ENCODE results near the gene CLDN18. TPM values are rescaled to one million over a fixed set of nuclear protein-coding genes. Genes with fewer than 3 reads are reported as not detected.

CLDN18 gene
- total RNA-seq, 1 donor from 2014 or later, result not detected

- H3K4me3 Mint-ChIP-seq (ENCODE audit: unreplicated experiment), result no peak overlapping the region
- H3K4me1 Mint-ChIP-seq (ENCODE audit: unreplicated experiment), result no peaks in the 10 kb centered on the region
- no peaks in the 10 kb centered on the region for H3K9me3 Mint-ChIP-seq (ENCODE audit: unreplicated experiment)
- no peaks in the 10 kb centered on the region for H3K27me3 Mint-ChIP-seq (ENCODE audit: unreplicated experiment)
- peaks cover 27% of the 10 kb centered on the region for H3K36me3 Mint-ChIP-seq (ENCODE audit: unreplicated experiment)
- TF ChIP-seq CTCF (IDR thresholded peaks at IDR 0.05), result no peak
- no peak overlapping the region for H3K27ac Mint-ChIP-seq (ENCODE audit: unreplicated experiment)
- DNase-seq (ENCODE audit: extremely low spot score, unreplicated experiment), result no peak
Observed at GRCh38 chr3:138066383-138066782, 56.4 kb downstream of the CLDN18 start.

- no peak for DNase-seq (ENCODE audit: extremely low spot score, unreplicated experiment)
- no peak for TF ChIP-seq CTCF (IDR thresholded peaks at IDR 0.05)
Observed at GRCh38 chr3:138066972-138067371, 57.0 kb downstream of the CLDN18 start.

GRCh38 chr3:138068046-138068445, 58.1 kb downstream of the CLDN18 start:
- H3K9me3 Mint-ChIP-seq (ENCODE audit: unreplicated experiment), result no peaks in the 10 kb centered on the region
- TF ChIP-seq CTCF (IDR thresholded peaks at IDR 0.05), result no peak
- peaks cover 21% of the 10 kb centered on the region for H3K36me3 Mint-ChIP-seq (ENCODE audit: unreplicated experiment)
- no peak overlapping the region for H3K27ac Mint-ChIP-seq (ENCODE audit: unreplicated experiment)
- peaks cover 4% of the 10 kb centered on the region for H3K4me1 Mint-ChIP-seq (ENCODE audit: unreplicated experiment)
- no peaks in the 10 kb centered on the region for H3K27me3 Mint-ChIP-seq (ENCODE audit: unreplicated experiment)
- no peak for DNase-seq (ENCODE audit: extremely low spot score, unreplicated experiment)
- no peak overlapping the region for H3K4me3 Mint-ChIP-seq (ENCODE audit: unreplicated experiment)

More at GRCh38 chr3:138066972-138067371, 57.0 kb downstream of the CLDN18 start:
- Mint-ChIP-seq H3K4me1 (ENCODE audit: unreplicated experiment) (no peaks in the 10 kb centered on the region), H3K27me3 (ENCODE audit: unreplicated experiment) (no peaks in the 10 kb centered on the region), H3K4me3 (ENCODE audit: unreplicated experiment) (no peak overlapping the region), H3K27ac (ENCODE audit: unreplicated experiment) (no peak overlapping the region), H3K36me3 (ENCODE audit: unreplicated experiment) (peaks cover 24% of the 10 kb centered on the region), H3K9me3 (ENCODE audit: unreplicated experiment) (no peaks in the 10 kb centered on the region)

GRCh38 chr3:138068579-138069174, 58.7 kb downstream of the CLDN18 start:
- Mint-ChIP-seq H3K27me3 (ENCODE audit: unreplicated experiment) (no peaks in the 10 kb centered on the region), H3K4me1 (ENCODE audit: unreplicated experiment) (peaks cover 7% of the 10 kb centered on the region), H3K36me3 (ENCODE audit: unreplicated experiment) (peaks cover 24% of the 10 kb centered on the region), H3K9me3 (ENCODE audit: unreplicated experiment) (no peaks in the 10 kb centered on the region), H3K4me3 (ENCODE audit: unreplicated experiment) (no peak overlapping the region), H3K27ac (ENCODE audit: unreplicated experiment) (peak overlapping the region; percentile 32)
- peak; percentile 99 for TF ChIP-seq CTCF (IDR thresholded peaks at IDR 0.05)
- DNase-seq (ENCODE audit: extremely low spot score, unreplicated experiment), result peak; percentile 92

- Mint-ChIP-seq H3K27me3 (ENCODE audit: unreplicated experiment) (no peaks in the 10 kb centered on the region), H3K27ac (ENCODE audit: unreplicated experiment) (no peak overlapping the region), H3K36me3 (ENCODE audit: unreplicated experiment) (peaks cover 26% of the 10 kb centered on the region), H3K4me1 (ENCODE audit: unreplicated experiment) (peaks cover 7% of the 10 kb centered on the region), H3K4me3 (ENCODE audit: unreplicated experiment) (no peak overlapping the region), H3K9me3 (ENCODE audit: unreplicated experiment) (no peaks in the 10 kb centered on the region)
- TF ChIP-seq CTCF (IDR thresholded peaks at IDR 0.05), result no peak
- no peak for DNase-seq (ENCODE audit: extremely low spot score, unreplicated experiment)
Observed at GRCh38 chr3:138070006-138070405, 60.0 kb downstream of the CLDN18 start.
